ENCODE measurements around the gene ARL5A. TPM values are rescaled to one million over a fixed set of nuclear protein-coding genes. Genes with fewer than 3 reads are reported as not detected.
A peak's percentile ranks its signal among the peaks of the same experiment; 100 is the strongest.

Gene ARL5A
- total and polyA plus RNA-seq, 9 of the 15 experiments (the other 6 are each of a cell fraction or from before 2014, with no cell fraction given): 16.3 to 117 (median 88.4) TPM

DNA sequence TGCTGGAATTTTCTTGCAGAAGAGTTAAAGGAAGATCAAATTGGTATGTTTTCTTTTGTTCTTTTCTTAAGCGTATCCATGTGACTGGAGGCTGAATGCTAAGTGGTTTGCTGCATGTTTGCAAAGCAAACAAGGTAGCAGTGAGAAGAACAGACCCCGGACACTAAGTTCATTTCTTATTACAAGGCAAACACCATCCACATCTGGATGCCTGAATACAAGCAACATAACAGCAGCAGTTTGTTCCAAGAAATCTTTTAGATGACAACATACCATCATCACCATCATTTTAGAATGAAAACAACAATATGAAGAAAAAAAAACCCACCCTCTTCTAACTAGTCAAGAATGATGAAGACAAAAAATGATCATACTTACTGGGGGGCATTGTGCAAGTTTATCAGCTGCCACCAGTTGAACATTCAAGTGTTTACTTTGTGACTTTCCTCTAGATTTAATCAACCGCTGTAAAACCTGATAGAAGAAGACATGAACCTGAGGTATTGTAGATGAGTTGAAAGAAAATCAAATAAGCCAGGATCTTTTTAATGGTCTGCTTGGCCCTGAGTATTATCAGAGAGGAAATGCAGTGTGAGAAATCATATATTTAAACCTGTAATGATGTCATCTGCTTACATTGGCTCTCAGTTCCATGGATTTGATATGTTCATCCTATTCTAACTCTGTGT lies 25.0 kb upstream of the ARL5A start (continued):
- TF ChIP-seq, protein P1, sequence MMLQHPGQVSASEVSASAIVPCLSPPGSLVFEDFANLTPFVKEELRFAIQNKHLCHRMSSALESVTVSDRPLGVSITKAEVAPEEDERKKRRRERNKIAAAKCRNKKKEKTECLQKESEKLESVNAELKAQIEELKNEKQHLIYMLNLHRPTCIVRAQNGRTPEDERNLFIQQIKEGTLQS (IDR thresholded peaks at IDR 0.05): peak; percentile 56; the same call in 1 of the 2 replicates
- TF ChIP-seq, protein P1 (CRISPR knock-in tag; conservative IDR thresholded peaks at IDR 0.05): no peak
- TF ChIP-seq SMARCE1 (IDR thresholded peaks at IDR 0.05) (peak; percentile 86; the same call in 1 of the 2 replicates), CEBPG (CRISPR knock-in tag; IDR thresholded peaks at IDR 0.05) (no peak), CEBPG (tag; conservative IDR thresholded peaks at IDR 0.05 in 1 of 2, IDR thresholded peaks at IDR 0.05 in 1 of 2) (peak; percentile 43 to 58; a peak in 1 of 4 replicates), TAL1 (IDR thresholded peaks at IDR 0.05) (peak; percentile 73), SMARCA4 (IDR thresholded peaks at IDR 0.05) (peak; percentile 88), MAFG (tag; conservative IDR thresholded peaks at IDR 0.05) (no peak), DPF2 (IDR thresholded peaks at IDR 0.05) (peak; percentile 70), JUND (IDR thresholded peaks at IDR 0.05; ENCODE audit: borderline replicate concordance, low read depth, low read length) (peak; percentile 72; the same call in 1 of the 2 replicates), JUND (tag; IDR thresholded peaks at IDR 0.05; ENCODE audit: borderline replicate concordance, low read depth, low read length) (peak; percentile 49; the same call in 2 of the 3 replicates), KDM1A (IDR thresholded peaks at IDR 0.05) (no peak), FOXA1 (IDR thresholded peaks at IDR 0.05; ENCODE audit: borderline replicate concordance) (peak; percentile 45; the same call in 1 of the 2 replicates), TEAD1 (CRISPR knock-in tag; IDR thresholded peaks at IDR 0.05) (0 out of 4 replicates have a peak, but pooled peaks of 1 of the 2 experiments have one; percentile 64), TEAD4 (IDR thresholded peaks at IDR 0.05; ENCODE audit: low read length) (peak; percentile 71), TEAD4 (CRISPR knock-in tag; IDR thresholded peaks at IDR 0.05; ENCODE audit: borderline replicate concordance) (no peak), SMAD3 (CRISPR knock-in tag; conservative IDR thresholded peaks at IDR 0.05) (0 out of 2 replicates have a peak, but pooled peaks have one; percentile 39), SMAD1 (IDR thresholded peaks at IDR 0.05; ENCODE audit: low read depth, low read length, partially characterized antibody) (no peak), ARID1B (IDR thresholded peaks at IDR 0.05) (peak; percentile 88), CBFA2T2 (conservative IDR thresholded peaks at IDR 0.05) (peak; percentile 43; the same call in 1 of the 2 replicates), LCOR (CRISPR knock-in tag; IDR thresholded peaks at IDR 0.05) (no peak), JUN (IDR thresholded peaks at IDR 0.05; ENCODE audit: borderline replicate concordance, low read depth, low read length) (peak; percentile 41; the same call in 1 of the 2 replicates), JUN (CRISPR knock-in tag; IDR thresholded peaks at IDR 0.05; ENCODE audit: borderline replicate concordance) (no peak), POLR2AphosphoS5 (IDR thresholded peaks at IDR 0.05; ENCODE audit: control insufficient read depth, insufficient read depth, low read depth, low read length) (no peak), NFE2 (IDR thresholded peaks at IDR 0.05; ENCODE audit: low read depth) (0 out of 2 replicates have a peak, but pooled peaks have one; percentile 8)
- TF ChIP-seq, protein P2, sequence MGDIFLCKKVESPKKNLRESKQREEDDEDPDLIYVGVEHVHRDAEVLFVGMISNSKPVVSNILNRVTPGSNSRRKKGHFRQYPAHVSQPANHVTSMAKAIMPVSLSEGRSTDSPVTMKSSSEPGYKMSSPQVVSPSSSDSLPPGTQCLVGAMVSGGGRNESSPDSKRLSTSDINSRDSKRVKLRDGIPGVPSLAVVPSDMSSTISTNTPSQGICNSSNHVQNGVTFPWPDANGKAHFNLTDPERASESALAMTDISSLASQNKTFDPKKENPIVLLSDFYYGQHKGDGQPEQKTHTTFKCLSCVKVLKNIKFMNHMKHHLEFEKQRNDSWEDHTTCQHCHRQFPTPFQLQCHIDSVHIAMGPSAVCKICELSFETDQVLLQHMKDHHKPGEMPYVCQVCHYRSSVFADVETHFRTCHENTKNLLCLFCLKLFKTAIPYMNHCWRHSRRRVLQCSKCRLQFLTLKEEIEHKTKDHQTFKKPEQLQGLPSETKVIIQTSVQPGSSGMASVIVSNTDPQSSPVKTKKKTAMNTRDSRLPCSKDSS (IDR thresholded peaks at IDR 0.05; ENCODE audit: low read depth, partially characterized antibody): no peak

Data from K562 (cell line).